ENCODE data around the gene JAK2. TPM values are rescaled to one million over a fixed set of nuclear protein-coding genes. Genes with fewer than 3 reads are reported as not detected.

JAK2 gene
- total and polyA plus RNA-seq, 9 of the 15 experiments (the other 6 are each of a cell fraction or from before 2014, with no cell fraction given) = 4.7 to 23.4 (median 15.3) TPM

DNA sequence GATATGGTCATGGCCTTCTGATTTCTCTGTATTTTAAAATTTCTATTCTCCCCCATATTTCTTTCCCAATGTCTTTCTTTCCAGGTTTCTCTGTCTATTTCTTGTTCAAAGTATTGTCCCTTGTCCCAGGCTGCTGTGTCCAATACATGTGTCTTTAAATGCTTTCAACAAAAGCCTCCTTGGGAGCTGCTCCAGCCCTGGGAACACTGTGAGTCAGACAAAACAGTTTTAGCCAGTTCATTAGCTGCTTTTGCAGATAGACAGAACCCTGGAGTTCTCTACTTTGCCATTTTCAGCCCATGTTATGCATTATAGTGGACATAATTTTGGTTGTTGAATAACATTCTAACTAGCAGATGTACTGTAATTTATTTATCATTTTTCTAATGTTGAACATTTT, 20.5 kb upstream of the JAK2 start:
- POLR2A ChIA-PET = no interaction called here
- H3K36me3 ChIP-seq (ENCODE audit: control insufficient read depth, insufficient read depth, low read length) = no peaks in the 10 kb centered on the region
- BruUV-seq (replicated peaks) = no TSS peak
- in situ Hi-C loops (cut with MboI) (no loop called here), intact Hi-C loops (cut with micrococcal nuclease) (no loop called here)
- DNase-seq (ENCODE audit: extremely low read depth in 1 of 4, low spot score in 3 of 4) (no peak), ATAC-seq (no peak), FAIRE-seq (no peak)
- H3K27me3 ChIP-seq (ENCODE audit: control insufficient read depth in 2 of 2, insufficient read depth in 2 of 2, low read length in 2 of 2) = no peaks in the 10 kb centered on the region
- no peaks in the 10 kb centered on the region for H3K9me1 ChIP-seq (ENCODE audit: control insufficient read depth, insufficient read depth, low read length)
- no peaks in the 10 kb centered on the region for H4K20me1 ChIP-seq (replicated peaks; ENCODE audit: control insufficient read depth, insufficient read depth, low read length)
- H2AFZ ChIP-seq (ENCODE audit: low read depth, low read length) = 0 out of 2 replicates have a peak overlapping the region, but pooled peaks have one; percentile 1
- H3K4me1 ChIP-seq (replicated peaks in 1 of 2; ENCODE audit: control insufficient read depth in 2 of 2, insufficient read depth in 2 of 2, low read length in 2 of 2) = no peaks in the 10 kb centered on the region
- no peak overlapping the region for H3K9ac ChIP-seq (ENCODE audit: insufficient read depth in 1 of 2, low read depth in 2 of 2, low read length in 2 of 2)
- H3K9me3 ChIP-seq (replicated peaks; ENCODE audit: control insufficient read depth, insufficient read depth, low read depth, low read length) = no peaks in the 10 kb centered on the region
- CTCF ChIA-PET (ENCODE audit: low intra/inter-chr PET ratio) = no interaction called here
- no peaks in the 10 kb centered on the region for H3K79me2 ChIP-seq (ENCODE audit: control insufficient read depth, insufficient read depth, low read length)
- no peak overlapping the region for H3K4me2 ChIP-seq (ENCODE audit: insufficient read depth, low read length)
- H3K27ac ChIP-seq (ENCODE audit: extremely low read depth, low read depth, low read length) = no peak overlapping the region
- TF ChIP-seq ZNF197 (CRISPR knock-in tag; IDR thresholded peaks at IDR 0.05; ENCODE audit: low read depth) (no peak), RFX1 (IDR thresholded peaks at IDR 0.05) (no peak), HMG20B (CRISPR knock-in tag; IDR thresholded peaks at IDR 0.05) (no peak), ZNF57 (CRISPR knock-in tag; IDR thresholded peaks at IDR 0.05) (no peak)
- no peak overlapping the region for H3K4me3 ChIP-seq

DNA sequence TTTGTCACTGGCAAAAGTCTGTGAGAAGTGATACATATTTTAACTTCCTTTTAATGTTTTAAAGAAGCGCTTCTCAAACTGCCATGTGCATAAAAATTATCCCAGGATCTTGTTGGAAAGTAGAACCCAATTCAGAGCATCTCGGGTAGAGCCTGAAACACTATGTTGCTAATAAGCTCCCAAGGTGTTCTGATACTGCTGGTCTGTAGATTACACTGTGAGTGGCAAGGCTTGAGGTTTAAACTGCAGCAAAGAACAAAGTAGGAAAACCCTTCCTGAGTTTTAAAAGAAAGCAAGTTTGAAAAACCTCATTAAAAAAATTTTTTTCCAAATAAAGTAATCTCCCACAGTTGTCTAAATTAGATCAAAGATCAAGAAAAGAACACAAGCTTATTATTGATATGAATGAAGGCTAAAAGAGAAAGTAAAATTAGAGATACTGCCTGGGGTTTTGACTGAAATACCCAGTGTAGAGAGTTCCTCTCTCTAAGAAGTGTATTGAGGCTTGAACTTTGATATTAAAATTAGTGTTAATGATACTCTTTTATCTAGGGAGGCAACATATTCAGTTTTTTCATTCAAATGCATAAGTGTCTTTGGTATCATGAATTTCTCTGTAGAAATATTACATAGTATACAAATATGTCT, 19.8 kb upstream of the JAK2 start:
- intact Hi-C loops (cut with micrococcal nuclease) (no loop called here), in situ Hi-C loops (cut with MboI) (no loop called here)
- Histone ChIP-seq H3K9ac (ENCODE audit: insufficient read depth in 1 of 2, low read depth in 2 of 2, low read length in 2 of 2) (no peak overlapping the region), H3K36me3 (ENCODE audit: control insufficient read depth, insufficient read depth, low read length) (no peaks in the 10 kb centered on the region), H4K20me1 (replicated peaks; ENCODE audit: control insufficient read depth, insufficient read depth, low read length) (no peaks in the 10 kb centered on the region), H3K79me2 (ENCODE audit: control insufficient read depth, insufficient read depth, low read length) (no peaks in the 10 kb centered on the region), H3K4me3 (no peak overlapping the region), H3K9me3 (replicated peaks; ENCODE audit: control insufficient read depth, insufficient read depth, low read depth, low read length) (no peaks in the 10 kb centered on the region), H3K27ac (ENCODE audit: extremely low read depth, low read depth, low read length) (no peak overlapping the region), H3K4me1 (replicated peaks in 1 of 2; ENCODE audit: control insufficient read depth in 2 of 2, insufficient read depth in 2 of 2, low read length in 2 of 2) (no peaks in the 10 kb centered on the region), H2AFZ (ENCODE audit: low read depth, low read length) (no peak overlapping the region), H3K4me2 (ENCODE audit: insufficient read depth, low read length) (no peak overlapping the region), H3K9me1 (ENCODE audit: control insufficient read depth, insufficient read depth, low read length) (no peaks in the 10 kb centered on the region), H3K27me3 (ENCODE audit: control insufficient read depth in 2 of 2, insufficient read depth in 2 of 2, low read length in 2 of 2) (no peaks in the 10 kb centered on the region)
- 59% methylated on average over 2 of the region's 2 CpGs for WGBS (ENCODE audit: insufficient coverage, low coverage, missing lambda C conversion rate)
- CTCF ChIA-PET (ENCODE audit: low intra/inter-chr PET ratio) = no interaction called here
- DNase-seq (ENCODE audit: extremely low read depth in 1 of 4, low spot score in 3 of 4) (no peak), FAIRE-seq (no peak), ATAC-seq (no peak)
- POLR2A ChIA-PET = no interaction called here
- no TSS peak for BruUV-seq (replicated peaks)
- no peak for TF ChIP-seq THRA (IDR thresholded peaks at IDR 0.05)
- TF ChIP-seq UBTF (IDR thresholded peaks at IDR 0.05; ENCODE audit: borderline replicate concordance in 1 of 2, low read depth in 2 of 2, low read length in 2 of 2) = no peak
- TF ChIP-seq ZSCAN29 (IDR thresholded peaks at IDR 0.05) = no peak
- TF ChIP-seq, protein P1, sequence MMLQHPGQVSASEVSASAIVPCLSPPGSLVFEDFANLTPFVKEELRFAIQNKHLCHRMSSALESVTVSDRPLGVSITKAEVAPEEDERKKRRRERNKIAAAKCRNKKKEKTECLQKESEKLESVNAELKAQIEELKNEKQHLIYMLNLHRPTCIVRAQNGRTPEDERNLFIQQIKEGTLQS (IDR thresholded peaks at IDR 0.05) = no peak
- TF ChIP-seq, protein P1 (CRISPR knock-in tag; conservative IDR thresholded peaks at IDR 0.05) = no peak
